CD4-positive, alpha-beta T cell (primary cell): ENCODE results near the gene CHCHD1. TPM values are rescaled to one million over a fixed set of nuclear protein-coding genes. Genes with fewer than 3 reads are reported as not detected.

Experiments
- ATAC-seq: fragments of 200-7000 bp; cut with Tn5 transposase; one replicate; pipeline ENCODE4 v1.10.0; 2022; ENCODE audit warnings: mild to moderate bottlenecking; ENCODE audit not compliant: poor library complexity
- CTCF ChIA-PET: fragments of 350-600 bp; sonication (Branson Sonifier 250); formaldehyde crosslinking; loops from one replicate; lab custom pipeline; 2021; ENCODE audit warnings: antibody characterized with exemption, inconsistent platforms; lab: Charles Lee
- POLR2A ChIA-PET: fragments of 350-600 bp; sonication (Branson Sonifier 250); formaldehyde crosslinking; loops from one replicate; lab custom pipeline; 2021; ENCODE audit warnings: antibody characterized with exemption, inconsistent platforms; lab: Charles Lee
- DNase-seq, 14 experiments: peaks; one replicate each; pipeline ENCODE4 v3.0.0-alpha.2; 2013 to 2020; ENCODE audit warnings: mixed read lengths in 2 of 14
- H3K27ac ChIP-seq, 2 donors: one replicate each; pipeline versions ENCODE4 v1.5.1 to v1.7.0; 2013; ENCODE audit warnings: low read length in 2 of 2, low read depth in 1 of 2, mild to moderate bottlenecking in 1 of 2
- H3K27me3 ChIP-seq, 2 experiments: 1 replicate in 1 of 2; 2 replicates in 1 of 2; pipeline versions ENCODE4 v1.6.1 to v1.7.0; 2013; ENCODE audit warnings: low read length in 2 of 2, control low read depth in 1 of 2, mild to moderate bottlenecking in 1 of 2, moderate library complexity in 1 of 2; ENCODE audit not compliant: insufficient read depth in 2 of 2, control insufficient read depth in 1 of 2
- H3K36me3 ChIP-seq: one replicate; pipeline ENCODE4 v1.6.1; 2013; ENCODE audit warnings: low read length, control low read depth; ENCODE audit not compliant: insufficient read depth
- H3K4me1 ChIP-seq: one replicate; pipeline ENCODE4 v1.6.1; 2013; ENCODE audit warnings: low read length, control low read depth; ENCODE audit not compliant: insufficient read depth
- H3K4me3 ChIP-seq: one replicate; pipeline ENCODE4 v1.5.1; 2013; ENCODE audit warnings: mild to moderate bottlenecking, low read length, moderate library complexity
- H3K9me3 ChIP-seq, 2 experiments: 1 replicate in 1 of 2; 2 replicates in 1 of 2; pipeline versions ENCODE4 v1.6.1 to v1.7.0; 2013; ENCODE audit warnings: low read length in 2 of 2, mild to moderate bottlenecking in 2 of 2, control low read depth in 1 of 2, moderate library complexity in 1 of 2; ENCODE audit not compliant: control insufficient read depth in 1 of 2, insufficient read depth in 1 of 2
- H3K27ac Mint-ChIP-seq: one replicate; pipeline ENCODE4 v1.8.0; 2020; ENCODE audit warnings: mixed read lengths
- H3K27me3 Mint-ChIP-seq: one replicate; pipeline ENCODE4 v1.8.0; 2021; ENCODE audit warnings: mixed read lengths
- H3K36me3 Mint-ChIP-seq: one replicate; pipeline ENCODE4 v1.8.0; 2021; ENCODE audit warnings: low read depth, mixed read lengths
- H3K4me1 Mint-ChIP-seq: one replicate; pipeline ENCODE4 v1.8.0; 2021; ENCODE audit warnings: low read depth, mixed read lengths
- H3K4me3 Mint-ChIP-seq: one replicate; pipeline ENCODE4 v1.8.0; 2020; ENCODE audit warnings: mild to moderate bottlenecking, mixed read lengths
- H3K9me3 Mint-ChIP-seq: one replicate; pipeline ENCODE4 v1.8.0; 2020; ENCODE audit warnings: mixed read lengths
- CTCF ChIP-seq: fragments of 200-600 bp; IDR thresholded peaks from one replicate; pipeline ENCODE4 v1.8.0; 2022; ENCODE audit warnings: antibody characterized with exemption, mild to moderate bottlenecking
- intact Hi-C, 2 experiments: fragments of 100-400 bp; cut with DNase I in 1 of 2; cut with micrococcal nuclease in 1 of 2; formaldehyde crosslinking; loops; one replicate each; pipeline versions ENCODE4 v1.15.1 to v1.9.0; 2023 to 2025; cut with DNase I, micrococcal nuclease
- total RNA-seq, 174 experiments: library from RNA in 2 of 174; stranded (reverse) in 2 of 174; gene quantifications; one replicate each; pipeline ENCODE4 v1.2.3 and lab custom pipeline; 2021 to 2026

Gene CHCHD1
- total RNA-seq, 2 experiments from 2014 or later: 6.3 to 6.8 TPM

DNA sequence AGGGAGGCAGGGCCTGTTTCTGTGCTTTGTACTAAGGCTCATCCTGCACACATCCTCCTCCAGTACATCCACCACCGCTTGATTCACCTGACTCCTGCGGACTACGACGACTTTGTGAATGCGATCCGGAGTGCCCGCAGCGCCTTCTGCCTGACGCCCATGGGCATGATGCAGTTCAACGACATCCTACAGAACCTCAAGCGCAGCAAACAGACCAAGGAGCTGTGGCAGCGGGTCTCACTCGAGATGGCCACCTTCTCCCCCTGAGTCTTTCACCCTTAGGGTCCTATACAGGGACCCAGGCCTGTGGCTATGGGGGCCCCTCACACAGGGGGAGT is 19.4 kb downstream of the CHCHD1 start:
- Histone ChIP-seq H3K36me3 (peaks cover 93% of the 10 kb centered on the region), H3K27ac (no peak overlapping the region), H3K9me3 (no peaks in the 10 kb centered on the region), H3K27me3 (no peaks in the 10 kb centered on the region), H3K4me1 (peaks cover 11% of the 10 kb centered on the region), H3K4me3 (no peak overlapping the region)
- POLR2A ChIA-PET: interaction anchor here (0.8 to 3.8 kb wide), 3 partner anchors 8 to 30 kb away, joined by 3 to 20 read pairs (median 3); partner anchors contain the start of gene CHCHD1
- Mint-ChIP-seq H3K36me3 (peaks cover 87% of the 10 kb centered on the region), H3K27me3 (no peaks in the 10 kb centered on the region), H3K4me1 (peaks cover 8% of the 10 kb centered on the region), H3K4me3 (no peak overlapping the region), H3K9me3 (no peaks in the 10 kb centered on the region), H3K27ac (no peak overlapping the region)
- no peak for TF ChIP-seq CTCF
- CTCF ChIA-PET: no interaction called here
- intact Hi-C loops: no loop called here
- DNase-seq (no peak), ATAC-seq (no peak)

GRCh38 chr10:73802276-73802991 is 20.6 kb downstream of the CHCHD1 start:
- Histone ChIP-seq H3K4me3 (no peak overlapping the region), H3K27ac (no peak overlapping the region), H3K4me1 (peaks cover 23% of the 10 kb centered on the region), H3K27me3 (no peaks in the 10 kb centered on the region), H3K36me3 (peaks cover 93% of the 10 kb centered on the region), H3K9me3 (no peaks in the 10 kb centered on the region)
- POLR2A ChIA-PET: no interaction called here
- H3K27ac Mint-ChIP-seq: no peak overlapping the region
- TF ChIP-seq CTCF: no peak
- no peaks in the 10 kb centered on the region for H3K9me3 Mint-ChIP-seq
- ATAC-seq (no peak), DNase-seq (no peak)
- H3K36me3 Mint-ChIP-seq: peaks cover 90% of the 10 kb centered on the region
- intact Hi-C loops: no loop called here
- H3K4me3 Mint-ChIP-seq: no peak overlapping the region
- H3K4me1 Mint-ChIP-seq: peaks cover 20% of the 10 kb centered on the region
- CTCF ChIA-PET: no interaction called here
- no peaks in the 10 kb centered on the region for H3K27me3 Mint-ChIP-seq

DNA sequence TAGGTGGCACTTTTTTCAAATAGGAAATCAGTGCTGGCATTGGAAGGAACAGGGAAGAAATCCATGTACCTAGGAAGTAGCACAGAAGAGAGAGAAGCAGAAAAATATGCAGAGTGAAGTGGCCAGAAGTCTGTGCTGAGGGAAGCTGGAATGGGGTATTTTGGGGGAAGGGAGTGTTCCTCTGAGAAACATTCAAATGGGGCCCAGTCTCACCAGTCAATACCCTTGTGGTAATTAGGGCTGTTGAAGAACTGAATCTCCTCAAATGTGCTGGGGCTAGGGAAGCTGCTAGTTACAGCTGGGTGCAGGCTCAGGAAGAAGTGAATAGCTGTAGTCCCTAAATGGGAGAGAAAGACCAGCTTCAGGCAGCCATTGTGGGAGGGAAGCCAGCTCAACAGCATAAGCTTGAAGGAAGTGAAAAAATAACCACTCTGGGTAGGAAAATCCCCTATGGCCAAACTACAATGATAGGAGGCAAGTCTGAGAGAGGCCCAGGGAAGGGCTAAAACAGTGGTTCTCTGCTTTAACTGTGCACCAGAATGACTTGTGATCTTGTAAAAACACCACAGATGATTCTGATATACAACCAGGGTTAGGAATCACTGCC is 21.9 kb downstream of the CHCHD1 start:
- DNase-seq (no peak), ATAC-seq (no peak)
- H3K27me3 ChIP-seq: no peaks in the 10 kb centered on the region
- no peak overlapping the region for H3K27ac ChIP-seq
- peaks cover 90% of the 10 kb centered on the region for H3K36me3 Mint-ChIP-seq
- no peak for TF ChIP-seq CTCF
- H3K27me3 Mint-ChIP-seq: no peaks in the 10 kb centered on the region
- CTCF ChIA-PET: interaction anchor here (0.8 kb wide), 1 partner anchor 35 kb away, joined by 4 read pairs; no protein-coding TSS in a partner anchor
- H3K27ac Mint-ChIP-seq: peak overlapping the region; percentile 30
- H3K4me1 ChIP-seq: peaks cover 34% of the 10 kb centered on the region
- H3K4me1 Mint-ChIP-seq: peaks cover 34% of the 10 kb centered on the region
- H3K9me3 Mint-ChIP-seq: no peaks in the 10 kb centered on the region
- H3K36me3 ChIP-seq: peaks cover 97% of the 10 kb centered on the region
- POLR2A ChIA-PET: interaction anchor here (0.9 kb wide), 1 partner anchor 23 kb away, joined by 3 read pairs; no protein-coding TSS in a partner anchor
- no peak overlapping the region for H3K4me3 Mint-ChIP-seq
- intact Hi-C loops: no loop called here
- no peak overlapping the region for H3K4me3 ChIP-seq
- H3K9me3 ChIP-seq: no peaks in the 10 kb centered on the region
